GM18498 (cell line): Measurements from ENCODE around the gene MED12L.
"Not testable (repeated sequence)": the region's sequence is repeated elsewhere in the genome, so short reads cannot be mapped to it uniquely, and the experiment has no call there.

Experiments used
- ATAC-seq: cut with Tn5 transposase; IDR thresholded peaks from one replicate; pipeline ENCODE4 v1.9.1; 2021; ENCODE audit warnings: mild to moderate bottlenecking, moderate library complexity; ENCODE audit not compliant: unreplicated experiment

The MED12L gene, protein sequence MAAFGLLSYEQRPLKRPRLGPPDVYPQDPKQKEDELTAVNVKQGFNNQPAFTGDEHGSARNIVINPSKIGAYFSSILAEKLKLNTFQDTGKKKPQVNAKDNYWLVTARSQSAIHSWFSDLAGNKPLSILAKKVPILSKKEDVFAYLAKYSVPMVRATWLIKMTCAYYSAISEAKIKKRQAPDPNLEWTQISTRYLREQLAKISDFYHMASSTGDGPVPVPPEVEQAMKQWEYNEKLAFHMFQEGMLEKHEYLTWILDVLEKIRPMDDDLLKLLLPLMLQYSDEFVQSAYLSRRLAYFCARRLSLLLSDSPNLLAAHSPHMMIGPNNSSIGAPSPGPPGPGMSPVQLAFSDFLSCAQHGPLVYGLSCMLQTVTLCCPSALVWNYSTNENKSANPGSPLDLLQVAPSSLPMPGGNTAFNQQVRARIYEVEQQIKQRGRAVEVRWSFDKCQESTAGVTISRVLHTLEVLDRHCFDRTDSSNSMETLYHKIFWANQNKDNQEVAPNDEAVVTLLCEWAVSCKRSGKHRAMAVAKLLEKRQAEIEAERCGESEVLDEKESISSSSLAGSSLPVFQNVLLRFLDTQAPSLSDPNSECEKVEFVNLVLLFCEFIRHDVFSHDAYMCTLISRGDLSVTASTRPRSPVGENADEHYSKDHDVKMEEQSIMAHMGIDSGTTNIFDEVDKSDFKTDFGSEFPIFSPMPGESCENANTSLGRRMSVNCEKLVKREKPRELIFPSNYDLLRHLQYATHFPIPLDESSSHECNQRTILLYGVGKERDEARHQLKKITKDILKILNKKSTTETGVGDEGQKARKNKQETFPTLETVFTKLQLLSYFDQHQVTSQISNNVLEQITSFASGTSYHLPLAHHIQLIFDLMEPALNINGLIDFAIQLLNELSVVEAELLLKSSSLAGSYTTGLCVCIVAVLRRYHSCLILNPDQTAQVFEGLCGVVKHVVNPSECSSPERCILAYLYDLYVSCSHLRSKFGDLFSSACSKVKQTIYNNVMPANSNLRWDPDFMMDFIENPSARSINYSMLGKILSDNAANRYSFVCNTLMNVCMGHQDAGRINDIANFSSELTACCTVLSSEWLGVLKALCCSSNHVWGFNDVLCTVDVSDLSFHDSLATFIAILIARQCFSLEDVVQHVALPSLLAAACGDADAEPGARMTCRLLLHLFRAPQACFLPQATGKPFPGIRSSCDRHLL (N-terminal part only)

DNA sequence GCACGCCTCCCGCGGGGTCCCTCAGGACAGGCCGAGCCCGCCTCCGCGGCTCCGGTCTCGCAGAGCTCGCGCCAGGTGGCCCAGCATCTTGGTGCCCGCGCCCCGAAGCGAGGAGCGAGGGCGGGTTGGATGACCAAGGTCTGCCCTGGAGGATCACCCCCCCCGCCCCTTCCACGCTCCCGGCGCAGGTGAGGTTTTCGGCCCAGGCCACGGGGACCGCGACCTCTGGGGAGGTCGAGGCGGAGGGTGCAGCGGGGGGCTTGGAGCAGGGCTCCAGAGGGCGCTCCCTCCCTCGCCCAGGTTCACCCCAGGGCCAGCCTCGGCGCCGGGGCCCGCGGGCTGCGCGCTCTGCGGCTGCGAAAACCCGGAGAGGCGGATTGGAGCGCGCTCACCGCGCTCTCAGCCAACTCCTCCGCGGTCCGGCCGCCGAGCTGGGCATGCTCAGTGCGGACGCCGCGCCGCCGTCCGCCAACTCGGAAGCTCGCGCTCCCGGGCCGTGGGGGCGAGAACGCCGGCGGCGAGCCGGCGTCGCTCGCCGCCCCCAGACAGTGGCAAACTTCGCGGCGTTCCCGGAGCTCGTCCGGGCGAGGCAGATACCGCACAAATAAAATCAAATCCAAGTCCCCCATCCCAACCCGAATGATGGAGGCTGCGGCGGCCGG is at the start of gene MED12L:
MED12L (plus strand) TSS at position 438 of the 662 bp plus-strand sequence. CDS start 1,263 bp downstream, outside the sequence.
- ATAC-seq = peak; percentile 69

DNA sequence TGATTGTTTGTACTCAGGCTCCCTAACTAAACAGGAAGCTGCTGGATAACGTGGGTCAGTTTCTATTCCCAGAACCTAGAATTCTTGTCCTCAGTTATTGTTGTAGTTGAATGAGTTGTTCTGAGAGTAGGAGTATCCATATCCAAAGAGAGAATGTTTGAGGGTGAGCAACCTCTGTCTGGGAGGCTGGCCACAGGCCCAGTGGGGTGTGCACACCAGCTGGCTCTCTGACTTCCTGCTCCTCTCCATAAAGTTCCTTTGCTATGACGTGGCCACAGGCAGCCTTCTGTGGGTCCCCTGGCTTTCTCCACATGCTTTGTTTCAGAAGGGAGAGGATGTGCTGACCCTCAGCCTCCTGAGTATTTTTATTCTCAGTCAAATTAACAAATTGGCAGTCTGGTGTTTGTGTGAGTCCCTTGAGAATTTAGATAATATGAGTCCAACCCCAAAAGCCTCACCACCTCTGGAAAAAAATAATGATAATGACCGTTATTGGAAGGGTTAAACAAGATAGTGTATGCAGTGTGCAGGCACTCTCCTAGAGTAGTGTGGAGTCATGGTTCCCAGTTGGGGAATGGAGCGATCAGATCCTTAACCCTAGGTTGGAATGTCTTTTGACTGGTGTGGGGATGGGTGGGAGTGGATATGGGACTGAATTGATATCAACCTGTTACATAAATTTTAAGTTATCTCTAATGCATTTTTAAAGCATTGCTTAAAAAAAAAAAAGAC is 47.6 kb upstream of the MED12L start:
- no peak for ATAC-seq

- no peak for ATAC-seq
Measured at GRCh38 chr3:151044706-151045105, 40.8 kb upstream of the MED12L start.

- ATAC-seq = no peak
Measured at GRCh38 chr3:151047636-151048035, 37.8 kb upstream of the MED12L start.

DNA sequence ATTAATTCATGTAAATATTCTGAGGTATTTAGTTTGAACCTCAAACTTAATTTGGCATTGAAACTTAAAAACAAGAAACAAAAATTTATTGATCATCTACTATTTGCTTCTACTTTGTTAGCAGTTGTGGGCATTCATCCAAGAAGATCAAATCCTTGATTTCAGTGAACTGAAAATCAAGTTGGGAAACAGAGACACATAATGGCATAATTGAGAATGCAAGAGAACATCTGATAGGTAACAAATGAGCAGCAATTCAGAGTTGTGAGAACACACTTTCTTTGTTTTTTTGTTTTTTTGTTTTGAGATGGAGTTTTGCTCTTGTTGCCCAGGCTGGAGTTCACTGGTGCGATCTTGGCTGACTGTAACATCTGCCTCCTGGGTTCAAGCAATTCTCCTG is 33.9 kb upstream of the MED12L start:
- no peak for ATAC-seq

- no peak for ATAC-seq
Measured at GRCh38 chr3:151052346-151052745, 33.1 kb upstream of the MED12L start.

- no peak for ATAC-seq
Measured at GRCh38 chr3:151052756-151053155, 32.7 kb upstream of the MED12L start.

DNA sequence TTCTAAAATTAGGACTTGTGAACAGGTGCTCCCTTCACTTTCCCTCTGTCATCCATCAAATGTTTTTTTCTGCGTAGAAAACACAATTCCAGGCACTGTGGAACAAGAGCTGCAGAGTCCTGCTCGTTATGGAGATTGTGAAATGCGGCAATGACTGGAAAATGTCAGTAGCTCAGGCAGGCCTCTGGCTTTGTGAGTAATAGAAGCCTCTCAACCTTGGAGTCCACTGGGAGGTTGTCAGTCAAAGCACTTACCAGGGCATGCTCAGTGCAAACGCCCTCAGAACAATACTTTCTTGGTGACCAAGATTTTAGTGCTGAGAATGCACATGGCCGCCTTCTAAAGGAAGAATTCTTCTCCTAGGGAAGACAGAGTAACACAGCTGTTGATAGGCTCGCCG is 26.7 kb upstream of the MED12L start:
- no peak for ATAC-seq

DNA sequence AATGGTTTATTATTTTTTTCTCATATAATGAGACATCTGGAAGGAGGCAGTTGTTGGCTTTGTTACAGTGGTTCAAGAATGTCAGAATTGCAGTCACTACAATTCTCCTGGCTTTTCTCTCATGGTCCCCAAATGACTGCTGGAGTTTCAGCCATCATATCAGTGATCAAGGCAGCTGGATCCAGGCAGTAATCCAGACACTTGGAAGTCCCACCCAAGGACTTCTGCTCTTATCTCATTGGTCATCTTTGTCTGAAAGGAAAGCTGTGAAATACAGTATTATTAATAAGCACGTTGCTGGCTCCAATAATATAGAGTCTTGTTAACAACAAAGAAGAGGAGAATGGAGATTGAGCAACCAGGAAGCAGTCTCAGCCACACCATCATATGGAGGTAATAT is 22.9 kb upstream of the MED12L start:
- ATAC-seq = no peak

GRCh38 chr3:151067158-151067557 is 18.3 kb upstream of the MED12L start:
- ATAC-seq = no peak

GRCh38 chr3:151072842-151073241 is 12.6 kb upstream of the MED12L start:
- not testable (repeated sequence) for ATAC-seq

DNA sequence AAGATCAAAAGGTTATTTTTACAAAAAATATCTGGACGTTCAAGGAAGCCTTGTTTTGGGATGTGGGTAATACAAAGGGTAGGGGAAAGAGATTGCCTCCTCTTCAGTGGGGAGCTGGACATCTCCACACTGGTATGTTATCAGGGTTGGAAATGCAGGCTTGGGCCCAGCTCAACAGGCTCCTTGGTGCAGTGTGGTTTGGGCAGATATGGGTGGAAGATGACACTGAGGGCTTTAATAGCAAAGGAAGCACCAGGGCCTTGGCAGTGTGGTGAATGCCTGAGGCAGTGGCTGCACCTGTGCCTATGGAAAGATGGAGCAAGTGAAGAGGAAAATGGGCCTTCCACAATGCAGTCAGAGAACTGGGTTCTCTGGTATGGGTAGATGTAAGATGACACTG is 11.2 kb upstream of the MED12L start:
- no peak for ATAC-seq

- ATAC-seq = no peak
Measured at GRCh38 chr3:151075869-151076562, 9.4 kb upstream of the MED12L start.

GRCh38 chr3:151076626-151077025 is 8.8 kb upstream of the MED12L start:
- ATAC-seq = no peak

DNA sequence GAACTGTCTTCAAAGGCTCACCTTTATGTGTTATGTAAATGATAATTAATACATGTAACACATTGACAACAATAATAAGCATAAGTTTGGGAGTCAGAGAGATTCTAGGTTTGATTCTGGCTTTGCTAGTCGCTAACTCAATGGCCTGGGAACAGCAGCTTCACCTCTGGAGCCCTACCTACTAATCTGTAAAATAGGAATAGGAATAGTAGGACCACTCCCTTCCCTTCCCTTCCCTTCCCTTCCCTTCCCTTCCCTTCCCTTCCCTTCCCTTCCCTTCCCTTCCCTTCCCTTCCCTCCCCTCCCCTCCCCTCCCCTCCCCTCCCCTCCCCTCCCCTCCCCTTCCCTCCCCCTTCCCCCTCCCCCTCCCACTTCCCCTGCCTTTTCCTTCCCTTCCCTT is 4.4 kb upstream of the MED12L start:
- ATAC-seq = not testable (repeated sequence)

DNA sequence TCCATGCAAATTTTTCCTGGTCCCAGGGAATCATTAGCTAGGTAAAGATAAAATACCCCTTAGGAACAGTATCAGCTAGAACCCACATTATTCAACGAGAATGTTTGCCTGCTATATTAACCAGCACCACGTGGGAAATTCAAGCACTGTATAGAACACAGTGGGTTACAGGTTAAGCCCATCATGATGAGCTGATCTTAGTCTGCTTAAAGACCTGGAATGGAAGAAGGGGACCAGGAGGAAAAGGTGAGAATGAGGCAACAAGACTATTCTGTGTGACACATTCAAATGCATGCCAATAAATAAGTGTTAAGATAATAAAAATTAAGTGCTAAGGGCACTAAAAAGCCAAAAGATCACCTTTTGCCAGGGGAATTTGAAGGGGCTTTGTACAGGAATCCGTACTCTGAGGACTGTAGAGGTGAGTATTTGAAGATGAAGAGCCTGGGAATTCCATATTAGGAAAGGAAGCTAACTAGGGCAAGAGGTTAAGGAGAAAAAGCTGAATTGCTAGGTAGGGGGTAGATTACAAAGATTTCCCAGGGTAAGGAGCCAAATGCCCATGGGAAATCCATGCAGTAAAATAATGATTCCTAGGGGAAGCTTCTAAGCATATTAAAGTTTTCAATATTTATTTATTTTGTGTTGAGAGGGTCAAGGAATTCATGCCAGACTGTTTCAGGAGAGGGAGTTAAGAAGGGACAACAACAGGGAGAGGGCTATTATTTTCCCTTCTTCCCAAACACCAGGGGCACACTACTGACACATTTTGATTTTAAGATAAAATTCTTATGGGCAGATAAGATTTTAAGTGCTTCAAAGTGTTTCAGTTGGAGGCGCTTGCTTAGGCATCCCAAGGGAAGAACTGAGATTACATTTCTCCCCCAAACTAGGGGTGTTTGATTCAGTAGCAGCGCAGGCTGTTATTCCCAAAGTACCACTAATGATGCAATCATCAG is 2.3 kb upstream of the MED12L start:
- no peak for ATAC-seq

DNA sequence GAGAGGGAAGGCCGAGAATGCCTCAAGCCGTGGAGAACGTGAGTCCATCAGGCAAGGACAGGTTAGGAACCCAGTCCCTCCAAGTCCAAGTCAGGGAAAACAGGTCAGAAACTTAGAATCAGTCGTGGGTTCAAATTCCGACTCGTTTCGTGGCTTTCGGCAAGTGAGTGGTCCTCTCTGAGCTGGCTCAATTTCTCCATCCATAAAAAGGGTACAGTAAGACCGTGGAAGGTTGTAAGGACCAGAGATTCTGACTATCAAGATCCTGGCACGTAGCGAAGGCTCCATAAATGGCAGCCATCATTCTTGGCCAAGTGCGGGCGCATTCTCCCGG is 604 bp upstream of the MED12L start:
- no peak for ATAC-seq

- peak; percentile 14 for ATAC-seq
Measured at GRCh38 chr3:151085889-151086483, 522 bp downstream of the MED12L start.
